SH-SY5Y (cell line): ENCODE measurements around the gene JOSD2.

ENCODE experiments used
- GATA2 ChIP-seq: IDR thresholded peaks from 2 replicates; pipeline ENCODE4 v1.6.1; 2011; ENCODE audit warnings: mild to moderate bottlenecking, low read depth, low read length
- GATA3 ChIP-seq: IDR thresholded peaks from 2 replicates; pipeline ENCODE4 v1.6.1; 2011; ENCODE audit warnings: low read depth, mild to moderate bottlenecking, low read length, moderate library complexity

GRCh38 chr19:50477751-50478515 lies 33.1 kb downstream of the JOSD2 start:
- TF ChIP-seq GATA3 (no peak), GATA2 (no peak)
